Osteoblast (primary cell): ENCODE data around the gene ANAPC10. TPM values are rescaled to one million over a fixed set of nuclear protein-coding genes. Genes with fewer than 3 reads are reported as not detected.

Source experiments
- DNase-seq: peaks from one replicate; pipeline ENCODE4 v3.0.0; 2011; ENCODE audit warnings: low spot score, mixed read lengths; ENCODE audit not compliant: insufficient read length; ENCODE audit errors: missing footprints
- H2AFZ ChIP-seq: 2 replicates; pipeline ENCODE4 v1.6.0; 2011; ENCODE audit warnings: mild to moderate bottlenecking, low read length
- H3K27ac ChIP-seq: 2 replicates; pipeline ENCODE4 v1.5.1; 2011; ENCODE audit warnings: mild to moderate bottlenecking, low read depth, low read length, moderate library complexity
- H3K27me3 ChIP-seq: 2 replicates; pipeline ENCODE4 v1.6.0; 2012; ENCODE audit warnings: mild to moderate bottlenecking, control low read depth, inconsistent platforms, low read length, moderate library complexity; ENCODE audit not compliant: insufficient read depth
- H3K36me3 ChIP-seq: 2 replicates; pipeline ENCODE4 v1.5.1; 2011; ENCODE audit warnings: mild to moderate bottlenecking, low read length, control low read depth, moderate library complexity; ENCODE audit not compliant: insufficient read depth
- H3K4me1 ChIP-seq: 2 replicates; pipeline ENCODE4 v1.5.1; 2011; ENCODE audit warnings: mild to moderate bottlenecking, low read length, control low read depth, moderate library complexity; ENCODE audit not compliant: insufficient read depth
- H3K4me2 ChIP-seq: 2 replicates; pipeline ENCODE4 v1.6.0; 2011; ENCODE audit warnings: mild to moderate bottlenecking, low read length; ENCODE audit not compliant: insufficient read depth
- H3K4me3 ChIP-seq: fragments of 200-600 bp; sonication (generic); 3 replicates; pipeline ENCODE4 v1.5.1; 2012; ENCODE audit warnings: mild to moderate bottlenecking, low read length, inconsistent platforms; ENCODE audit not compliant: insufficient read depth
- H3K79me2 ChIP-seq: 2 replicates; pipeline ENCODE4 v1.6.0; 2012; ENCODE audit warnings: mild to moderate bottlenecking, low read length, control low read depth, inconsistent platforms; ENCODE audit not compliant: insufficient read depth
- H3K9me3 ChIP-seq: 2 replicates; pipeline ENCODE4 v1.5.1; 2011; ENCODE audit warnings: low read depth, low read length, control low read depth
- H4K20me1 ChIP-seq: 2 replicates; pipeline ENCODE4 v1.6.0; 2012; ENCODE audit warnings: mild to moderate bottlenecking, low read length, control low read depth; ENCODE audit not compliant: insufficient read depth
- CTCF ChIP-seq: IDR thresholded peaks from 2 replicates; pipeline ENCODE4 v1.5.1; 2011; ENCODE audit warnings: mild to moderate bottlenecking, low read depth, low read length, moderate library complexity; ENCODE audit errors: extremely low read depth
- total RNA-seq: library from RNA; depleted of rRNA; stranded (reverse); fragments of >200 nt; gene quantifications from 2 replicates; pipeline ENCODE4 v1.2.3, GENCODE V29; 2012

ANAPC10 gene
- total RNA-seq, 1 donor = 22.8 TPM

- Histone ChIP-seq H3K36me3 (peaks cover 36% of the 10 kb centered on the region), H3K9me3 (peaks cover 5% of the 10 kb centered on the region), H3K27me3 (no peaks in the 10 kb centered on the region), H3K4me2 (no peak overlapping the region), H2AFZ (no peak overlapping the region), H3K4me1 (peaks cover 4% of the 10 kb centered on the region), H3K27ac (no peak overlapping the region), H3K79me2 (peaks cover 70% of the 10 kb centered on the region), H3K4me3 (no peak overlapping the region), H4K20me1 (no peaks in the 10 kb centered on the region)
- no peak for DNase-seq
- no peak for TF ChIP-seq CTCF
Measured at GRCh38 chr4:145090380-145090779, 7.6 kb downstream of the ANAPC10 start.

GRCh38 chr4:145083891-145084605, 13.9 kb downstream of the ANAPC10 start:
- Histone ChIP-seq H3K79me2 (peaks cover 38% of the 10 kb centered on the region), H3K4me1 (peaks cover 2% of the 10 kb centered on the region), H3K27ac (no peak overlapping the region), H3K4me3 (no peak overlapping the region), H3K36me3 (no peaks in the 10 kb centered on the region), H3K27me3 (no peaks in the 10 kb centered on the region), H3K4me2 (no peak overlapping the region), H3K9me3 (no peaks in the 10 kb centered on the region), H4K20me1 (no peaks in the 10 kb centered on the region), H2AFZ (no peak overlapping the region)
- no peak for TF ChIP-seq CTCF
- no peak for DNase-seq

- Histone ChIP-seq H3K27ac (no peak overlapping the region), H2AFZ (no peak overlapping the region), H3K79me2 (peaks cover 35% of the 10 kb centered on the region), H3K36me3 (no peaks in the 10 kb centered on the region), H3K4me1 (peaks cover 2% of the 10 kb centered on the region), H3K27me3 (no peaks in the 10 kb centered on the region), H3K9me3 (no peaks in the 10 kb centered on the region), H3K4me2 (no peak overlapping the region), H3K4me3 (no peak overlapping the region), H4K20me1 (no peaks in the 10 kb centered on the region)
- no peak for DNase-seq
- TF ChIP-seq CTCF = no peak
Measured at GRCh38 chr4:145081756-145082155, 16.2 kb downstream of the ANAPC10 start.

GRCh38 chr4:145076469-145076855, 21.5 kb downstream of the ANAPC10 start:
- Histone ChIP-seq H3K4me3 (no peak overlapping the region), H2AFZ (no peak overlapping the region), H3K36me3 (no peaks in the 10 kb centered on the region), H3K9me3 (no peaks in the 10 kb centered on the region), H3K4me1 (no peaks in the 10 kb centered on the region), H3K27ac (no peak overlapping the region), H3K27me3 (no peaks in the 10 kb centered on the region), H3K4me2 (no peak overlapping the region), H4K20me1 (no peaks in the 10 kb centered on the region), H3K79me2 (peaks cover 35% of the 10 kb centered on the region)
- no peak for DNase-seq
- no peak for TF ChIP-seq CTCF
